GM19324 (cell line): ENCODE results near the gene SLC6A17.

Experiments used
- ATAC-seq: cut with Tn5 transposase; IDR thresholded peaks from one replicate; pipeline ENCODE4 v1.9.1; 2021; ENCODE audit warnings: mild to moderate bottlenecking, moderate library complexity; ENCODE audit not compliant: unreplicated experiment, low FRiP score

The SLC6A17 gene

GRCh38 chr1:110235834-110236682 is 85.8 kb downstream of the SLC6A17 start:
- ATAC-seq: no peak

GRCh38 chr1:110237386-110238152 is 87.3 kb downstream of the SLC6A17 start:
- ATAC-seq: no peak

GRCh38 chr1:110239441-110240430 is 89.4 kb downstream of the SLC6A17 start:
- no peak for ATAC-seq

- ATAC-seq: no peak
These were observed 90.3 kb downstream of the SLC6A17 start for GRCh38 chr1:110240476-110241210.

- ATAC-seq: no peak
These were observed 91.2 kb downstream of the SLC6A17 start for GRCh38 chr1:110241516-110241915.

GRCh38 chr1:110242062-110242461 is 91.8 kb downstream of the SLC6A17 start:
- ATAC-seq: no peak

GRCh38 chr1:110242731-110243130 is 92.4 kb downstream of the SLC6A17 start:
- no peak for ATAC-seq

- ATAC-seq: no peak
These were observed 92.9 kb downstream of the SLC6A17 start for GRCh38 chr1:110243146-110243545.

- ATAC-seq: no peak
These were observed 93.3 kb downstream of the SLC6A17 start for GRCh38 chr1:110243574-110243973.

- no peak for ATAC-seq
These were observed 95.8 kb downstream of the SLC6A17 start for GRCh38 chr1:110245876-110246620.

- ATAC-seq: no peak
These were observed 98.5 kb downstream of the SLC6A17 start for GRCh38 chr1:110248746-110249145.

GRCh38 chr1:110249256-110249655 is 99.0 kb downstream of the SLC6A17 start:
- no peak for ATAC-seq

GRCh38 chr1:110250008-110250407 is 99.7 kb downstream of the SLC6A17 start:
- ATAC-seq: no peak

GRCh38 chr1:110250749-110251148 is 100.5 kb downstream of the SLC6A17 start:
- ATAC-seq: no peak
